ENCODE results near the gene MAPRE2.

GRCh38 chr18:35117372-35117771, 76.2 kb downstream of the MAPRE2 start:
- TF ChIP-seq CTCF (IDR thresholded peaks at IDR 0.05 in 8 of 11, conservative IDR thresholded peaks at IDR 0.05 in 3 of 11), result no peak
- TF ChIP-seq POLR2A (IDR thresholded peaks at IDR 0.05), result no peak
